Esophagus muscularis mucosa (tissue), 4 donors: Measurements from ENCODE around the gene WWOX. TPM values are rescaled to one million over a fixed set of nuclear protein-coding genes. Genes with fewer than 3 reads are reported as not detected.

Experiments
- DNase-seq: peaks from one replicate; pipeline ENCODE4 v3.0.0-alpha.2; 2017; ENCODE audit errors: extremely low spot score
- H3K27ac ChIP-seq, 4 donors: fragments of 200-600 bp; sonication (generic); replicated peaks in 1 of 4; 1 replicate in 3 of 4; 2 replicates in 1 of 4; pipeline ENCODE4 v1.5.1; 2016 to 2019; ENCODE audit warnings: mild to moderate bottlenecking in 1 of 4
- H3K27me3 ChIP-seq, 4 donors: fragments of 200-600 bp; sonication (generic); one replicate each; pipeline versions ENCODE4 v1.5.1 to v1.6.0; 2016 to 2019
- H3K36me3 ChIP-seq, 4 donors: fragments of 200-600 bp; sonication (generic); one replicate each; pipeline ENCODE4 v1.5.1; 2016 to 2019
- H3K4me1 ChIP-seq, 4 donors: fragments of 200-600 bp; sonication (generic); one replicate each; pipeline ENCODE4 v1.5.1; 2016 to 2019
- H3K4me3 ChIP-seq, 4 donors: fragments of 200-600 bp; sonication (generic); 1 replicate in 2 of 4; 2 replicates in 2 of 4; pipeline ENCODE4 v1.5.1; 2016 to 2019; ENCODE audit warnings: mild to moderate bottlenecking in 4 of 4, moderate library complexity in 1 of 4
- H3K9me3 ChIP-seq, 4 donors: fragments of 200-600 bp; sonication (generic); 1 replicate in 3 of 4; 2 replicates in 1 of 4; pipeline ENCODE4 v1.5.1; 2016 to 2019
- CTCF ChIP-seq, 3 experiments: fragments of 200-600 bp in 2 of 3; fragments of 450-650 bp in 1 of 3; sonication (generic) in 2 of 3; IDR thresholded peaks; one replicate each; pipeline ENCODE4 v1.5.1; 2017 to 2019; ENCODE audit warnings: antibody characterized with exemption in 3 of 3, mild to moderate bottlenecking in 2 of 3, moderate library complexity in 1 of 3
- EP300 ChIP-seq: sonication (generic); formaldehyde crosslinking; IDR thresholded peaks from one replicate; pipeline ENCODE4 v1.6.1; 2017; ENCODE audit warnings: antibody characterized with exemption
- POLR2A ChIP-seq: fragments of 450-650 bp; IDR thresholded peaks from one replicate; pipeline ENCODE4 v1.6.1; 2017; ENCODE audit warnings: antibody characterized with exemption, moderate library complexity, mild to moderate bottlenecking, low read depth
- POLR2AphosphoS5 ChIP-seq, 2 donors: sonication (generic); formaldehyde crosslinking; IDR thresholded peaks; one replicate each; pipeline ENCODE4 v1.6.1; 2017; ENCODE audit warnings: antibody characterized with exemption in 2 of 2
- WGBS: methylation state at CpG from one replicate; pipeline ENCODE4 v1.1.5; 2018; 5-methylcytosine and 5-hydroxymethylcytosine counted together
- intact Hi-C: fragments of 100-400 bp; cut with DNase I; formaldehyde crosslinking; loops from one replicate; pipeline ENCODE4 v1.15.1; 2023
- total RNA-seq, 4 donors: library from RNA; depleted of rRNA; stranded (reverse); fragments of >200 nt; gene quantifications; one replicate each; pipeline versions ENCODE4 v1.1.0 to v1.2.1, GENCODE V29; 2016

WWOX gene
- total RNA-seq, 4 donors from 2014 or later, result 14.4 to 27.8 (median 15.4) TPM

- H3K27me3 ChIP-seq, result no peaks in the 10 kb centered on the region
- no peaks in the 10 kb centered on the region for H3K36me3 ChIP-seq
- TF ChIP-seq POLR2A (no peak), CTCF (IDR thresholded peaks at IDR 0.05) (no peak), EP300 (no peak), POLR2AphosphoS5 (IDR thresholded peaks at IDR 0.05) (no peak)
- no peak overlapping the region for H3K27ac ChIP-seq
- H3K9me3 ChIP-seq, result no peaks in the 10 kb centered on the region
- no peak overlapping the region for H3K4me3 ChIP-seq
- no peak for DNase-seq
- WGBS, result 81% methylated on average over 4 of the region's 4 CpGs
- intact Hi-C loops, result no loop called here
- H3K4me1 ChIP-seq, result peaks cover 0 to 6% (median 0%) of the 10 kb centered on the region in 4 donors
Observed at GRCh38 chr16:78931678-78932077, 832.2 kb downstream of the WWOX start.

- no peaks in the 10 kb centered on the region for H3K36me3 ChIP-seq
- intact Hi-C loops, result no loop called here
- no peak for DNase-seq
- H3K27ac ChIP-seq, result no peak overlapping the region
- 83% methylated on average over 8 of the region's 9 CpGs for WGBS
- H3K27me3 ChIP-seq, result no peaks in the 10 kb centered on the region
- TF ChIP-seq EP300, result no peak
- TF ChIP-seq POLR2AphosphoS5 (IDR thresholded peaks at IDR 0.05), result no peak
- no peak for TF ChIP-seq POLR2A
- no peak for TF ChIP-seq CTCF (IDR thresholded peaks at IDR 0.05)
- peaks cover 0 to 3% (median 0%) of the 10 kb centered on the region in 4 donors for H3K4me1 ChIP-seq
- H3K9me3 ChIP-seq, result no peaks in the 10 kb centered on the region
- no peak overlapping the region for H3K4me3 ChIP-seq
Observed at GRCh38 chr16:78932355-78932943, 833.0 kb downstream of the WWOX start.

GRCh38 chr16:78936060-78936459 lies 836.6 kb downstream of the WWOX start:
- Histone ChIP-seq H3K27me3 (no peaks in the 10 kb centered on the region), H3K27ac (no peak overlapping the region), H3K9me3 (no peaks in the 10 kb centered on the region), H3K36me3 (no peaks in the 10 kb centered on the region), H3K4me3 (no peak overlapping the region), H3K4me1 (no peaks in the 10 kb centered on the region)
- WGBS, result 90% methylated on average over 3 of the region's 3 CpGs
- TF ChIP-seq CTCF (IDR thresholded peaks at IDR 0.05) (no peak), EP300 (no peak), POLR2A (no peak), POLR2AphosphoS5 (IDR thresholded peaks at IDR 0.05) (no peak)
- intact Hi-C loops, result no loop called here
- DNase-seq, result no peak

DNA sequence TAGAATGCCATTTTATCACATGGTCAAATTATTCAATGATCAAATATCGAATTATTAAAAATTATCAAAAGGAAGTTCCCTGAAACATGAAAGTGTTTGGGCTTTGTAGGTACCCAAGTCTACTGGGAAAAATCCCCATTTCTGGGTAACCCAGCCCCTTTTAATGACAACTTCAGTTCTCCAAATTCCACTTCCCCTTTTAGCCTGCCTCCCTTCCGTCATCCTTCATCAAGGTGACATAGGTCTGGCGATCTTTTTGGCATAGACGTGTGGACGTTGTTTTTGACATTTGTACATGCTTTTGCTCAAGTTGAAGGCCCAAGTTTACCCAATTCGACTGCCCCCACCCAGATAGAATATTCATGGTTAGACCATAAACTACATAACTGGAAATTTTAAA lies 840.1 kb downstream of the WWOX start:
- no peak for DNase-seq
- TF ChIP-seq CTCF (IDR thresholded peaks at IDR 0.05), result no peak
- TF ChIP-seq POLR2A, result no peak
- no peak for TF ChIP-seq POLR2AphosphoS5 (IDR thresholded peaks at IDR 0.05)
- TF ChIP-seq EP300, result no peak
- H3K4me3 ChIP-seq, result no peak overlapping the region
- H3K36me3 ChIP-seq, result no peaks in the 10 kb centered on the region
- WGBS, result 61% methylated on average over 6 of the region's 6 CpGs
- H3K9me3 ChIP-seq, result no peaks in the 10 kb centered on the region
- no peaks in the 10 kb centered on the region for H3K27me3 ChIP-seq
- H3K27ac ChIP-seq, result no peak overlapping the region
- intact Hi-C loops, result no loop called here
- no peaks in the 10 kb centered on the region for H3K4me1 ChIP-seq
